ENCODE results near the gene VSIG10. TPM values are rescaled to one million over a fixed set of nuclear protein-coding genes. Genes with fewer than 3 reads are reported as not detected.

Gene VSIG10
- total and polyA plus RNA-seq, 2 of the 13 experiments (the other 11 are each of a cell fraction or from before 2014, with no cell fraction given) = 25.6 to 42.5 TPM

GRCh38 chr12:118135788-118136558 lies 32.2 kb upstream of the VSIG10 start, which contains the start of gene PEBP1 (continued):
- TF ChIP-seq CHD4 (IDR thresholded peaks at IDR 0.05; ENCODE audit: borderline replicate concordance, low read length) = no peak
- no peak for TF ChIP-seq SIN3B (IDR thresholded peaks at IDR 0.05; ENCODE audit: low read length)
- no peak; the same call in 1 of the 2 replicates for TF ChIP-seq ZNF281 (CRISPR knock-in tag; IDR thresholded peaks at IDR 0.05; ENCODE audit: borderline replicate concordance)
- peak; percentile 72 for TF ChIP-seq ZBED4 (CRISPR knock-in tag; IDR thresholded peaks at IDR 0.05; ENCODE audit: borderline replicate concordance)
- TF ChIP-seq PHF5A (CRISPR knock-in tag; IDR thresholded peaks at IDR 0.05; ENCODE audit: low read depth, unreplicated experiment) = no peak
- TF ChIP-seq CREB3 (CRISPR knock-in tag; IDR thresholded peaks at IDR 0.05) = peak; percentile 80; the same call in 1 of the 2 replicates
- peak; percentile 76 for TF ChIP-seq ZNF232 (CRISPR knock-in tag; IDR thresholded peaks at IDR 0.05; ENCODE audit: borderline replicate concordance)
- TF ChIP-seq ZNF513 (CRISPR knock-in tag; conservative IDR thresholded peaks at IDR 0.05) = no peak; the same call in 1 of the 2 replicates
- no peak for TF ChIP-seq ATRX (CRISPR knock-in tag; IDR thresholded peaks at IDR 0.05; ENCODE audit: borderline replicate concordance)
- peak; percentile 94 for TF ChIP-seq ZNF616 (CRISPR knock-in tag; IDR thresholded peaks at IDR 0.05; ENCODE audit: low read depth)
- no peak for TF ChIP-seq GLMP (CRISPR knock-in tag; IDR thresholded peaks at IDR 0.05; ENCODE audit: borderline replicate concordance)
- peak; percentile 82; the same call in 1 of the 2 replicates for TF ChIP-seq BRCA1 (CRISPR knock-in tag; IDR thresholded peaks at IDR 0.05)
- no peak for TF ChIP-seq NCOA5 (CRISPR knock-in tag; IDR thresholded peaks at IDR 0.05)
- no peak for TF ChIP-seq MBD4 (IDR thresholded peaks at IDR 0.05; ENCODE audit: borderline replicate concordance, low read length)
- TF ChIP-seq NFIB (CRISPR knock-in tag; IDR thresholded peaks at IDR 0.05; ENCODE audit: borderline replicate concordance) = no peak
- TF ChIP-seq, protein P1, sequence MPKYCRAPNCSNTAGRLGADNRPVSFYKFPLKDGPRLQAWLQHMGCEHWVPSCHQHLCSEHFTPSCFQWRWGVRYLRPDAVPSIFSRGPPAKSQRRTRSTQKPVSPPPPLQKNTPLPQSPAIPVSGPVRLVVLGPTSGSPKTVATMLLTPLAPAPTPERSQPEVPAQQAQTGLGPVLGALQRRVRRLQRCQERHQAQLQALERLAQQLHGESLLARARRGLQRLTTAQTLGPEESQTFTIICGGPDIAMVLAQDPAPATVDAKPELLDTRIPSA (CRISPR knock-in tag; IDR thresholded peaks at IDR 0.05; ENCODE audit: borderline replicate concordance) = no peak
- peak; percentile 58; the same call in 1 of the 2 replicates for TF ChIP-seq ZZZ3 (CRISPR knock-in tag; IDR thresholded peaks at IDR 0.05; ENCODE audit: borderline replicate concordance)
